ENCODE measurements around the gene MYH10. TPM values are rescaled to one million over a fixed set of nuclear protein-coding genes. Genes with fewer than 3 reads are reported as not detected.

The MYH10 gene
- total RNA-seq, 2 donors from 2014 or later, result 23.3 to 30.3 TPM

DNA sequence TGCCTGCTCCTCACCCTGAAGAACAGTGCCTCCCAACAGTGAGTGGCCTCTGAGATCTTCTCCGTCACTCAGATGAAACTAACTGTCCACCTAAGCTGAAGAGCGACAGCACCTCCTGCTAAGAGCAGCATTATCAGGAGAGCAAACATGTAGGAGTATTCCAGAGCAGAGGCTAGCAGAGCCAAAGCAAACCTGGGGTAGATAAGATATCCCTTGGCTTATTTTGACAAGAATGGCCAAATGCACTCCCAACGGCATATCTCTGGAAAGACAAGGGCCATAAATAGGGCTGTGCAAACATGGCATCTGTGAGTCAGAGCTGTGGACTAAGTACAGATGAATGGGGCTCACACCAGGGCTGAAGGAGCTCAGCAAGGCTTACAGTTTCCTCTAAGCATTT is 98.5 kb downstream of the MYH10 start:
- 37 to 38% methylated on average over 3 of the region's 3 CpGs for WGBS, 2 donors
- Histone ChIP-seq H3K27ac (peak overlapping the region in 1 of 4 donors; percentile 8), H3K4me3 (no peak overlapping the region), H3K36me3 (replicated peaks in 1 of 2; ENCODE audit: insufficient read depth in 1 of 2, low read depth in 2 of 2) (no peaks in the 10 kb centered on the region), H3K9me3 (no peaks in the 10 kb centered on the region), H3K27me3 (no peaks in the 10 kb centered on the region), H3K4me1 (peaks cover 15% of the 10 kb centered on the region)
- ATAC-seq (peak; percentile 86), DNase-seq (peak; percentile 49 to 77 (median 64))
- intact Hi-C loops (cut with DNase I), result no loop called here
- no peak for TF ChIP-seq POLR2A (IDR thresholded peaks at IDR 0.05)
- TF ChIP-seq, protein P1, sequence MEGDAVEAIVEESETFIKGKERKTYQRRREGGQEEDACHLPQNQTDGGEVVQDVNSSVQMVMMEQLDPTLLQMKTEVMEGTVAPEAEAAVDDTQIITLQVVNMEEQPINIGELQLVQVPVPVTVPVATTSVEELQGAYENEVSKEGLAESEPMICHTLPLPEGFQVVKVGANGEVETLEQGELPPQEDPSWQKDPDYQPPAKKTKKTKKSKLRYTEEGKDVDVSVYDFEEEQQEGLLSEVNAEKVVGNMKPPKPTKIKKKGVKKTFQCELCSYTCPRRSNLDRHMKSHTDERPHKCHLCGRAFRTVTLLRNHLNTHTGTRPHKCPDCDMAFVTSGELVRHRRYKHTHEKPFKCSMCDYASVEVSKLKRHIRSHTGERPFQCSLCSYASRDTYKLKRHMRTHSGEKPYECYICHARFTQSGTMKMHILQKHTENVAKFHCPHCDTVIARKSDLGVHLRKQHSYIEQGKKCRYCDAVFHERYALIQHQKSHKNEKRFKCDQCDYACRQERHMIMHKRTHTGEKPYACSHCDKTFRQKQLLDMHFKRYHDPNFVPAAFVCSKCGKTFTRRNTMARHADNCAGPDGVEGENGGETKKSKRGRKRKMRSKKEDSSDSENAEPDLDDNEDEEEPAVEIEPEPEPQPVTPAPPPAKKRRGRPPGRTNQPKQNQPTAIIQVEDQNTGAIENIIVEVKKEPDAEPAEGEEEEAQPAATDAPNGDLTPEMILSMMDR (IDR thresholded peaks at IDR 0.05), result no peak

DNA sequence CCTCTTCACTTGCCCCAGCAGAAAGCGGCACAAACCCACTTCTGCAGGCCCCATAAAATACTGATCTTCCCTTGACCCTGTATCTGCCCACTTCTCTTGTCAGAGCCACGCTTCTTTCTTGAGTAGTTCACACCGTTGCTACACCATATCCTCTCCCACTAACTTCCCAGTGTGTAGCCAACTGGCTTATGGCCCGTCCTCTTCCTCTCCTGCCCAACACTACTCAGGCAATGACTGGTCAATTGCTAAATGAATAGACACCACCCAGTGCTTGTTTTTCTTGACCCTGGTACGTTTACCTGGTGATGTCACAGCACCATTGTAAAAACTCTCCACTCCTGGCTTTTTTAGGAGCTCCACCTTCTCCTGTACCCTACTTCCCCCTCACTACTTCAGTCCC is 107.9 kb downstream of the MYH10 start:
- Histone ChIP-seq H3K4me1 (no peaks in the 10 kb centered on the region), H3K27me3 (no peaks in the 10 kb centered on the region), H3K27ac (no peak overlapping the region), H3K9me3 (no peaks in the 10 kb centered on the region), H3K4me3 (no peak overlapping the region), H3K36me3 (replicated peaks in 1 of 2; ENCODE audit: insufficient read depth in 1 of 2, low read depth in 2 of 2) (no peaks in the 10 kb centered on the region)
- no peak for TF ChIP-seq POLR2A (IDR thresholded peaks at IDR 0.05)
- TF ChIP-seq, protein P1 (IDR thresholded peaks at IDR 0.05), result no peak
- no peak for ATAC-seq
- 87% methylated on average over 5 of the region's 5 CpGs for WGBS, 2 donors
- intact Hi-C loops (cut with DNase I), result loop anchor here (10.0 kb wide), 1 partner anchor 212 kb away; no protein-coding TSS in a partner anchor
- DNase-seq, result no peak

DNA sequence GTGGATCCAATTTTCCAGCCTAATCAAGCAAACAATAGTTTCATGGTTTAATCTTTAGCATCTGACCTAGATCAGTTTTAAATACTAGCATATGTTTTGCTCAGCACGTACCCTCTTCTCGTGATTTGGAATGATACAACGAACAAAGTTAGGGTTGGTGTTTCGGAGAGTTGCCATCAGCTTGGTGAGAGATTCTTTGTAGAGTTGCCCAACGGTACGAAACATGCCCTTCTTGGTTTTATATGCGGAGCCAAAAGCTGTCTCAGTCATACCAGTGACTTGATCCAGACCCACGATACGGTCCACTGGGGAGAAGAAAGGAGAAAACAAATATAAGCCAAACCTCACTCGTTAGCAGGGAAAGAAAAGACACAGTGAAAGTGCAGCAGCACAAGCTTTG is 109.5 kb downstream of the MYH10 start:
- no peaks in the 10 kb centered on the region for H3K9me3 ChIP-seq
- H3K27ac ChIP-seq, result no peak overlapping the region
- H3K27me3 ChIP-seq, result no peaks in the 10 kb centered on the region
- no peaks in the 10 kb centered on the region for H3K4me1 ChIP-seq
- H3K36me3 ChIP-seq (replicated peaks in 1 of 2; ENCODE audit: insufficient read depth in 1 of 2, low read depth in 2 of 2), result no peaks in the 10 kb centered on the region
- 94 to 97% methylated on average over 10 of the region's 10 CpGs for WGBS, 2 donors
- intact Hi-C loops (cut with DNase I), result loop anchor here (10.0 kb wide), 1 partner anchor 214 kb away; no protein-coding TSS in a partner anchor
- DNase-seq, result no peak
- no peak overlapping the region for H3K4me3 ChIP-seq
- no peak for ATAC-seq
- no peak for TF ChIP-seq POLR2A (IDR thresholded peaks at IDR 0.05)
- TF ChIP-seq, protein P1 (IDR thresholded peaks at IDR 0.05), result no peak

DNA sequence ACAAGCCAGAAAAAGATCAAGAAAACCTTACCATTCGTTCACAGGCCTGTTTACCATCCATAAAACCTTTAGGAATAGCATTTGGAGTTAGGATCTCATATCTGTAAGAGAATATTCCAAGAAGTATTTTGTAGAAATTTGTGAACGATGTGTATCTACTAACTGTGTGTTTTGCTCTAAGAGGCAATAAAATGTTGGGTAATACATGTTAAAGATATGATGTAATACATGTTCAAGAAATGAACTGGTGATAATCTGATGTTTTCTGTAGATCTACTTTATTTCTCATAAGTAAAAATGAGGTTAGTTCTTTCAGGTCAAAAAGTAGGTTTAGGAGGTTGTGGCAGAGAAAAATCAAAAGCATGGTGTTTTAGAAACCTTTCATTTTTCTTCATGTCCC is 111.7 kb downstream of the MYH10 start:
- Histone ChIP-seq H3K9me3 (no peaks in the 10 kb centered on the region), H3K4me3 (no peak overlapping the region), H3K36me3 (replicated peaks in 1 of 2; ENCODE audit: insufficient read depth in 1 of 2, low read depth in 2 of 2) (no peaks in the 10 kb centered on the region), H3K27ac (no peak overlapping the region), H3K4me1 (no peaks in the 10 kb centered on the region), H3K27me3 (no peaks in the 10 kb centered on the region)
- WGBS, 2 donors, result 80 to 89% methylated on average over 2 of the region's 2 CpGs
- ATAC-seq (no peak), DNase-seq (no peak)
- intact Hi-C loops (cut with DNase I), result no loop called here
- TF ChIP-seq, protein P1 (IDR thresholded peaks at IDR 0.05), result no peak
- TF ChIP-seq POLR2A (IDR thresholded peaks at IDR 0.05), result no peak

DNA sequence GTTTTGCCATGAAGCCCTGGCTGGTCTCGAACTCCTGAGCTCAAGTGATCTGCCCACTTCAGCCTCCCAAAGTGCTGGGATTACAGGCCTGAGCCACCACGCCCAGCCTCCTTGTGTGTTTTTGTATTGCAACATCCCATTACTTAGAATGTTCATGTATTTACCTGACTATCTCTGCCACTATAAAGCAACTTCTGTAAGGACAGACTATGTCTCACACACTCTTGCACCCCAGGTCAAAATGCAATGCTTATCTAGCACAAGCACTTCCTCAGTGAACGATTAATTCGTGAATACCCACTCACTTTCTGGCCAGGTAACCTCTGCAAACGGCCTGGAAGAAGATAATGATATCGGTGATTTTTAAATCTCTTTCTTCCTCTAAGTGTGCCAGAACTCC is 112.2 kb downstream of the MYH10 start:
- TF ChIP-seq, protein P1 (IDR thresholded peaks at IDR 0.05), result no peak
- no peak for TF ChIP-seq POLR2A (IDR thresholded peaks at IDR 0.05)
- no peak overlapping the region for H3K4me3 ChIP-seq
- H3K27ac ChIP-seq, result no peak overlapping the region
- no peaks in the 10 kb centered on the region for H3K4me1 ChIP-seq
- H3K36me3 ChIP-seq (replicated peaks in 1 of 2; ENCODE audit: insufficient read depth in 1 of 2, low read depth in 2 of 2), result no peaks in the 10 kb centered on the region
- intact Hi-C loops (cut with DNase I), result no loop called here
- no peaks in the 10 kb centered on the region for H3K27me3 ChIP-seq
- WGBS, 2 donors, result 91 to 95% methylated on average over 6 of the region's 6 CpGs
- no peaks in the 10 kb centered on the region for H3K9me3 ChIP-seq
- no peak for DNase-seq
- ATAC-seq, result no peak

Measured in body of pancreas (tissue), 4 donors.